GM15510 (cell line): ENCODE data around the gene TEX261.

Experiments used
- POLR2A ChIP-seq: IDR thresholded peaks from 3 replicates; pipeline ENCODE4 v1.6.1; 2011; ENCODE audit warnings: borderline replicate concordance; ENCODE audit not compliant: insufficient read length; ENCODE audit errors: extremely low read depth

Gene TEX261

DNA sequence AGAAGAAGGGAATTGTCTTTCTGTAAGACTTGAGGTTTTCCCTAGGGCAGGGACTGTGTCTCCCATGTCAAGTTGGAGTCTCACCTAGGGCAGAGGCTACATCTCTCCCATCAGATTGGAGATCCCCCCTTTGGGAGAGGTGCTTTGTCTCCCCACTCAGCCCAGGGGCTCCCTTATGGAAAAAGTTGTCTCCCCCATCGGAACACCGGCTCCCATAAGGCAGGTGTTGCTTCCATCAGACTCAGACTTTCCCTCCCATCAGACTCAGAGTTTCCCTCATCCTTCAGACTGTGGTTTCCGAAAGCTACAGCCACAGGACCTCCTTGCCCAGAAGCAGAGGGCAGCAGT, 10.5 kb downstream of the TEX261 start:
- no peak for TF ChIP-seq POLR2A

- TF ChIP-seq POLR2A, result no peak
These were observed 11.0 kb downstream of the TEX261 start for GRCh38 chr2:70983506-70984227.

DNA sequence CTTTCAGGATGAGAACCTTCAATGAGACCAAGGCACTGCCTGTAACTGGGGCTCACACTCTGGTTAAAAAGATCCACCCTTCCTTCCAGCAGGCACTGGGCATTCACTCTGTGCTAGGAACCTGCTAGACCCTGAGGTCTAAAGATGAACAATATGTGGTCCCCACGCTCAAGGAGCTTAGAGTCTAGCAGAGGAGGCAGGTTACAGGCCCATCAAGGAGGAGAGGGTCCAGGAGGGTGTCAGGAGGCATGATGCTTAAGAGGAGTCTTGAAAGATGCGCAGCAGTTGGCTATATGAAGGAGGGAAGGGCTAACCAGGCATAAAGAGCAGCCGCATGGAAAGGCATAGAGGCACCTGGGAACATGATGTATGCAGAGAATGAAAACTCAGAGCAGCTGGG, 11.7 kb downstream of the TEX261 start:
- no peak for TF ChIP-seq POLR2A

GRCh38 chr2:70981866-70982810, 12.5 kb downstream of the TEX261 start:
- no peak for TF ChIP-seq POLR2A

DNA sequence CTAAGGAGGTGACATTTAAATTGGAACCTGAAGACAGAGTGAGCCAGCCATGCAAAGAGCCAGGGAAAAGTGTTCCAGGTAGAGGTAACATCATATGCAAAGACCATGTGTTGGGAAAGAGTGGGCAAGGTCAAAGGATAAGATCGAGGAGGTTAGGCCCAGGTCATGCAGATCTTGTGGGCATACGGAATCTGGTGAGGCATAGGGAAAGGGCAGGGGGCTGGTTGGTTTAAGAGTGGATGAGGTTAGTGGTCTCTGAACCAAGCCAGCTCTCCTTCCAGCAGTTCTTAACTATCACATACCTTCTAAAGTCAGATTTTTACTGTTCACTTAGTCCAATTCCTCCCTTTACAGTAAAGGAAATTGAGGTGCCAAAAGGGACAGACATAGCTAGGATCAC, 13.3 kb downstream of the TEX261 start:
- no peak for TF ChIP-seq POLR2A

DNA sequence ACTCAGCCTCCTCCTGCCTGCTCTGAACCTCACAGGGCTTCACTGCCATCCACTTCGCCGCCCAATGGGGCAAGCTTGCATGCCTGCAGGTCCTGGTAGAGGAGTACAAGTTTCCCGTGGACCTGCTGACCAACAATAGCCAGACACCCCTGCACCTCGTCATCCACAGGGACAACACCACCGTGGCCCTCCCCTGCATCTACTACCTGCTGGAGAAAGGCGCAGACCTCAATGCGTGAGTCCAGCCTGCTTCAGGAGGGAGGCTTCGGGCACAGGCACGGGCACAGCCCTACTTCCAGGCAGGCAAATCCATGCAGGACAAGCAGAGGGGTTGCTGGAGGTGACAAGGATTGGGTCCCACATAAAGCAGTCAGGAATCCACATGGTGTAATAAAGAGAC, 15.0 kb downstream of the TEX261 start:
- no peak for TF ChIP-seq POLR2A

- no peak for TF ChIP-seq POLR2A
These were observed 15.5 kb downstream of the TEX261 start for GRCh38 chr2:70979180-70979488.

DNA sequence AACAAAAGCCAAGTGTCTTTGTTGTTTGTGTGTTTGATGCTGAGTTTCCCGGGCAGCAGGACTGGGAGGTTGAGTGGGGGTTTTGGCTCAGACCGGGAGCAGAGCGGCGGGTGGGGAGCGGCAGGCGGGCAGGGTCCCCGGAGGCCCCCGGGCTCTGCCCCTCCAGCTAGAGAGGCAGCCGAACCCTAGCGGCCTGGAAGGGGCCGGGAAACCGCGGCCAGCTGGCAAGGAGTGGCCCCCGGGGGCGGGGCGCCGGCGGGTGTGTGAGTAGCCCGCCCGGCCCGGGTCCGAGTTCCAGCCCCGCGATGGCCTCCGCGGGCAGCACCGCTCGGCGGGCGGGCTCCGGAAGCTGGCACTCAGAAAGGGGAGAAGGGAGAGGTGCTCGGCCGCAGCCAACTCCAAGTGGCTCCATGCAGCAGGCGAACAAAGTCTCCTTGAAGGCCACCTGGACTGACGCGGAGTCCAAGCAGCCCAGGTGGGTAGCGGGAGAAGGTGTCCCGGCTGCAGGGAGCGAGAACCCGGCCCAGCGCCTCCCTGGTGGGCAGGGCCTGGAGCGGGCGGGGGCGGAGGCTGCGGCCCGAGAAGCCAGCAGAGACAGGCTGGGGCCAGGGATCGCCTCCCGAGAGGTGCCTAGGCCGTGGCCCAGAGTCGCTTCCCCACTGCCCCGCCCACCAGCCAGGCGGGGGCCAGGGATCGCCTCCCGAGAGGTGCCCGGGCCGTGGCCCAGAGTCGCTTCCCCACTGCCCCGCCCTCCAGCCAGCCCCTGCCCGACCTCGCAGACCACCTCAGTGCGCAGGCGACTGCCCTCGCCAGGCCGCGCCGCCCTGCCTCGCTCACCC, 16.1 kb downstream of the TEX261 start, which contains the start of gene ANKRD53:
ANKRD53 (plus strand) TSS at position 290 of the 839 bp plus-strand sequence; CDS start at position 306, 16 bp downstream.
- TF ChIP-seq POLR2A, result no peak

DNA sequence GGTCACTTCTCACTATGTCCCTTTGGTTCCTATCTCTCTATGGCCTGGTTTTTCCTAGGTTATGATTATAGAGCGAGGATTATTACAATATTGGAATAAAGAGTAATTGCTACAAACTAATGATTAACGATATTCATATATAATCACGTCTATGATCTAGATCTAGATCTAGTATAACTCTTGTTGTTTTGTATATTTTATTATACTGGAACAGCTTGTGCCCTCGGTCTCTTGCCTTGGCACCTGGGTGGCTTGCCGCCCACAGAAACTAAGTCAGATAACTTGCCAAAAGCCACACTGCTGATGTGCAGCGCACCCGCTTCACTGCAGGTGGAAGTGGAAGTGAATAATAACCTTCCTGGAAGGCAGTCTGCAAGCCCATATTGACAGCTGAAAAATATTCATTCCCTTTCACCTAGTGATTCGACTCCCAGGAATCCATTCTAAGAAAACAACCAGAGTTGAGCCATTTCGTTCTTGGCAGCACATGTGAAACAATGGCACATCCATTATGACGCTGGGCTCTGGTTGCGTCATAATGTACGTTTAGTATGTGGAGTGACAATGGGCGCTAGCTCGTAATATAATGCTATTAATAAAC, 17.0 kb downstream of the TEX261 start:
- TF ChIP-seq POLR2A, result no peak

GRCh38 chr2:70975237-70975636, 19.4 kb downstream of the TEX261 start:
- no peak for TF ChIP-seq POLR2A

GRCh38 chr2:70974592-70974991, 20.1 kb downstream of the TEX261 start:
- TF ChIP-seq POLR2A, result no peak

GRCh38 chr2:70967189-70967588, 27.5 kb downstream of the TEX261 start:
- no peak for TF ChIP-seq POLR2A

GRCh38 chr2:70966681-70967080, 28.0 kb downstream of the TEX261 start:
- no peak for TF ChIP-seq POLR2A

GRCh38 chr2:70965506-70965905, 29.2 kb downstream of the TEX261 start:
- no peak for TF ChIP-seq POLR2A
